ENCODE data around the gene RC3H2.
"Not testable (repeated sequence)": the region's sequence is repeated elsewhere in the genome, so short reads cannot be mapped to it uniquely, and the experiment has no call there.

The RC3H2 gene

GRCh38 chr9:122866079-122866478 lies 39.1 kb downstream of the RC3H2 start:
- Histone ChIP-seq H3K9me3 (ENCODE audit: insufficient read depth, low read depth, low read length) (no peaks in the 10 kb centered on the region), H3K4me3 (ENCODE audit: low read length) (no peak overlapping the region), H3K9ac (ENCODE audit: low read depth, low read length) (no peak overlapping the region), H3K36me3 (ENCODE audit: insufficient read depth, low read depth, low read length) (peaks cover 46% of the 10 kb centered on the region), H3K4me1 (ENCODE audit: insufficient read depth, low read length) (no peaks in the 10 kb centered on the region), H3K27me3 (ENCODE audit: insufficient read depth, low read length) (no peaks in the 10 kb centered on the region), H3K27ac (ENCODE audit: low read length) (no peak overlapping the region)

GRCh38 chr9:122865300-122865699 lies 39.9 kb downstream of the RC3H2 start:
- Histone ChIP-seq H3K9me3 (ENCODE audit: insufficient read depth, low read depth, low read length) (no peaks in the 10 kb centered on the region), H3K4me1 (ENCODE audit: insufficient read depth, low read length) (no peaks in the 10 kb centered on the region), H3K27me3 (ENCODE audit: insufficient read depth, low read length) (no peaks in the 10 kb centered on the region), H3K9ac (ENCODE audit: low read depth, low read length) (no peak overlapping the region), H3K36me3 (ENCODE audit: insufficient read depth, low read depth, low read length) (peaks cover 49% of the 10 kb centered on the region), H3K27ac (ENCODE audit: low read length) (no peak overlapping the region), H3K4me3 (ENCODE audit: low read length) (no peak overlapping the region)

DNA sequence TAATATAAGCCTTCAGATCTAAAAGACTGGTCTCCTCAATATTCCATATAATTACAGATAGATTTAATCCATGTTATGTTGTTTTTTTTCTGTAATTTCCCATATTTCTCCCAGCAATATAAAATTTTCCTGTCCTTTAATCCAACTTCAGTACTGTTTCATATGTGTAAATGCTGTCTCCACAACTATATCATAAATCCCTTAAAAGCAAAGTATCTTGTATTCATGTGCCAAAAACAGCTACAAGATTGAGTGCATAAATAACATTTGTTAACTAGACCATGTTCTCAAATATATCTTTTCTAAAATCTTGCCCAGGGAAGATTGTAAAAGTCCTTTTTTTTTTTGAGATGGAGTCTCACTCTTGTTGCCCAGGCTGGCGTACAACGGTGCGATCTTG lies 41.8 kb downstream of the RC3H2 start:
- H3K4me3 ChIP-seq (ENCODE audit: low read length), result no peak overlapping the region
- no peaks in the 10 kb centered on the region for H3K4me1 ChIP-seq (ENCODE audit: insufficient read depth, low read length)
- no peak overlapping the region for H3K27ac ChIP-seq (ENCODE audit: low read length)
- no peaks in the 10 kb centered on the region for H3K9me3 ChIP-seq (ENCODE audit: insufficient read depth, low read depth, low read length)
- no peaks in the 10 kb centered on the region for H3K27me3 ChIP-seq (ENCODE audit: insufficient read depth, low read length)
- peaks cover 58% of the 10 kb centered on the region for H3K36me3 ChIP-seq (ENCODE audit: insufficient read depth, low read depth, low read length)
- H3K9ac ChIP-seq (ENCODE audit: low read depth, low read length), result no peak overlapping the region

GRCh38 chr9:122860319-122861142 lies 44.6 kb downstream of the RC3H2 start:
- Histone ChIP-seq H3K4me1 (ENCODE audit: insufficient read depth, low read length) (no peaks in the 10 kb centered on the region), H3K4me3 (ENCODE audit: low read length) (no peak overlapping the region), H3K9ac (ENCODE audit: low read depth, low read length) (no peak overlapping the region), H3K9me3 (ENCODE audit: insufficient read depth, low read depth, low read length) (no peaks in the 10 kb centered on the region), H3K27ac (ENCODE audit: low read length) (no peak overlapping the region), H3K36me3 (ENCODE audit: insufficient read depth, low read depth, low read length) (peaks cover 82% of the 10 kb centered on the region), H3K27me3 (ENCODE audit: insufficient read depth, low read length) (no peaks in the 10 kb centered on the region)

DNA sequence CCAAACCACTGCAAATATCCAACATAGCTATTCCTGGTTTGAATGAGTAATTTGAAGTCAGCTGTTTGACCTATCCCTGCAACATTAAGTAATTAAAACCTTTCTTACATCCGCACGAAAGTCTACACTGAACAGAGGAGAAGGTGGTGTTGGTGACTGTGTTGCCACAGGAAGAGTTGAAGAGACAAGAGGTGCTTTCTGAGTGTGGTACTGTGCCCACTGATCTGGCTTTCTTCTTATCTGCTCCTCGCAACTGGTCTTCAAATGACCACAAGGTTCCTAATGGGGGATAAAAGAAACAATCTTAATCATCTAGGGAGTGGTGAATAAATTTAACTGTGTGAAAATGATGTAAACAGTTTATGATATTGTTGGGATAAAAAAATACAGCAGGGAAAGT lies 47.3 kb downstream of the RC3H2 start:
- Histone ChIP-seq H3K27ac (ENCODE audit: low read length) (no peak overlapping the region), H3K9me3 (ENCODE audit: insufficient read depth, low read depth, low read length) (peaks cover 11% of the 10 kb centered on the region; the same call in 1 of the 2 replicates), H3K4me1 (ENCODE audit: insufficient read depth, low read length) (no peaks in the 10 kb centered on the region), H3K27me3 (ENCODE audit: insufficient read depth, low read length) (no peaks in the 10 kb centered on the region), H3K36me3 (ENCODE audit: insufficient read depth, low read depth, low read length) (peaks cover 91% of the 10 kb centered on the region), H3K9ac (ENCODE audit: low read depth, low read length) (no peak overlapping the region), H3K4me3 (ENCODE audit: low read length) (no peak overlapping the region)

- H3K4me3 ChIP-seq (ENCODE audit: low read length); H3K9ac ChIP-seq (ENCODE audit: low read depth, low read length); H3K27me3 ChIP-seq (ENCODE audit: insufficient read depth, low read length); H3K4me1 ChIP-seq (ENCODE audit: insufficient read depth, low read length); H3K27ac ChIP-seq (ENCODE audit: low read length): not testable (repeated sequence)
- H3K9me3 ChIP-seq (ENCODE audit: insufficient read depth, low read depth, low read length), result peaks cover 16% of the 10 kb centered on the region
- H3K36me3 ChIP-seq (ENCODE audit: insufficient read depth, low read depth, low read length), result peaks cover 83% of the 10 kb centered on the region
Observed at GRCh38 chr9:122852085-122852786, 52.9 kb downstream of the RC3H2 start.

- H3K4me3 ChIP-seq (ENCODE audit: low read length), result no peak overlapping the region
- no peaks in the 10 kb centered on the region for H3K4me1 ChIP-seq (ENCODE audit: insufficient read depth, low read length)
- no peak overlapping the region for H3K27ac ChIP-seq (ENCODE audit: low read length)
- H3K27me3 ChIP-seq (ENCODE audit: insufficient read depth, low read length), result no peaks in the 10 kb centered on the region
- peaks cover 5% of the 10 kb centered on the region; the same call in 1 of the 2 replicates for H3K9me3 ChIP-seq (ENCODE audit: insufficient read depth, low read depth, low read length)
- no peak overlapping the region for H3K9ac ChIP-seq (ENCODE audit: low read depth, low read length)
- H3K36me3 ChIP-seq (ENCODE audit: insufficient read depth, low read depth, low read length), result peaks cover 64% of the 10 kb centered on the region
Observed at GRCh38 chr9:122848256-122848943, 56.8 kb downstream of the RC3H2 start.

DNA sequence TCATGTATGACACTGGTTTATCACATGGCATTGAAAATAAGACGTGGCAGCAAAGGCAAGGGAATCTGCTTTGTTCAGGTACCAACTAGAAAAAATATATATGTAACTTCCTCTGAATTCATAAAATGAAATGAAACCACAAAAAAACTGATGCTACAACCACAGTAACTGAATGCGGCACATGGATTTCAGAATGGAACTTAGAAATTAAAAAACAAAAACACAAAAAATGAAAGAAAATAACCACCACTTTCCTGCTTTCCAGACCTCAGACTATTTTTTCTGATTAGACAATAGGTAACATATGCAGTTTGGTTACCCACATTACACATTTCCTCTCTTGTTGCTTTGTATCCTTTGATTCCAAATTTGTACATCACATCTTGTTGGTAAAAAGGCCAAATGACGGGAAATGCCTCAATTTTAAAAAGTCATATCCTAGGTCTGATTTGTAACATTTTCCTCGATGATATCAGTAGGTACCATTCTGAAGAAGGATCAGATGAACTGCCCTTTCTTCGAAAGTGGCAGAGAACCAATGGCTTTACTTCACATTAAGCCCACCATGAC lies 58.7 kb downstream of the RC3H2 start:
- H3K4me3 ChIP-seq (ENCODE audit: low read length), result no peak overlapping the region
- H3K9ac ChIP-seq (ENCODE audit: low read depth, low read length), result no peak overlapping the region
- peaks cover 60% of the 10 kb centered on the region for H3K36me3 ChIP-seq (ENCODE audit: insufficient read depth, low read depth, low read length)
- peaks cover 5% of the 10 kb centered on the region; the same call in 1 of the 2 replicates for H3K9me3 ChIP-seq (ENCODE audit: insufficient read depth, low read depth, low read length)
- H3K27me3 ChIP-seq (ENCODE audit: insufficient read depth, low read length), result no peaks in the 10 kb centered on the region
- no peaks in the 10 kb centered on the region for H3K4me1 ChIP-seq (ENCODE audit: insufficient read depth, low read length)
- H3K27ac ChIP-seq (ENCODE audit: low read length), result no peak overlapping the region

DNA sequence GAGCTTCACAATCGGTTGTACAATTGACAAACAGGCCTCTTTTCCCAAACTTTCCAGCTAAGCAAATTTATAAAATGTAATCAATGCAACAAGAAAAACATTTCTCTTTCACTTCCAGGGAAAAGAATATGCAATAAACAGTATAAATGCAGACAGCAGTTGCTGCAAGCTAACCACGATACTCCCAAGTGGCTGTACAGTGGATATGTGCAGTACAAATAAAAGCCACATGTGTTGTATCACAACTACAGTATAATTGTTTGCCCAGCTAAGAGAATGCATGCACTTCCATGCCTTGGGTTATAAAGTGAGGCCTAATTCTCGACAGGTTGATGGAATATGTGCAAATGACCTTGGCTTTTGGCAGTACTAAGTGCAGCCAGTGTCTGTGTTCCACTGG lies 60.0 kb downstream of the RC3H2 start:
- Histone ChIP-seq H3K9ac (ENCODE audit: low read depth, low read length) (no peak overlapping the region), H3K27ac (ENCODE audit: low read length) (no peak overlapping the region), H3K4me1 (ENCODE audit: insufficient read depth, low read length) (no peaks in the 10 kb centered on the region), H3K27me3 (ENCODE audit: insufficient read depth, low read length) (no peaks in the 10 kb centered on the region), H3K9me3 (ENCODE audit: insufficient read depth, low read depth, low read length) (no peaks in the 10 kb centered on the region), H3K4me3 (ENCODE audit: low read length) (no peak overlapping the region), H3K36me3 (ENCODE audit: insufficient read depth, low read depth, low read length) (peaks cover 48% of the 10 kb centered on the region)

DNA sequence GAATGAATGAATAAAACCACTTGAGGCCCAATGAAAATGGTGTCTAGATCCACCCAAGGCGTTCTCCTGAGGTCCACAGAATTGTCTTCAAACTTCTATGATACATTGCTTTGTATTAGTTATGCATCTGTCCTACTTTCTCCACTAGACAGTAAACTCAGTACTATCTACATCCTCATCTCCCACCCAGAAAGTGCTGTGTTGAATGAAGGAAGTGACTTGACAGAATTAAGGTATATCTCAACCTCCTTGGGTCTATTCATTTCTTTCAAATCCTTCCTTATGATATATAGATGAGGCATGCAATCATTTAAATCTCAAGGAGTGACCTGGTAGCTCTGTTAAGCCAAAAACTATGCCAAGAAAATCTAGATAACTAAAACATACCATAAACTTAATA lies 61.0 kb downstream of the RC3H2 start:
- Histone ChIP-seq H3K4me1 (ENCODE audit: insufficient read depth, low read length) (no peaks in the 10 kb centered on the region), H3K9ac (ENCODE audit: low read depth, low read length) (no peak overlapping the region), H3K9me3 (ENCODE audit: insufficient read depth, low read depth, low read length) (no peaks in the 10 kb centered on the region), H3K27me3 (ENCODE audit: insufficient read depth, low read length) (no peaks in the 10 kb centered on the region), H3K4me3 (ENCODE audit: low read length) (no peak overlapping the region), H3K27ac (ENCODE audit: low read length) (no peak overlapping the region), H3K36me3 (ENCODE audit: insufficient read depth, low read depth, low read length) (peaks cover 39% of the 10 kb centered on the region)

- H3K4me3 ChIP-seq (ENCODE audit: low read length), result no peak overlapping the region
- peaks cover 12% of the 10 kb centered on the region; the same call in 1 of the 2 replicates for H3K36me3 ChIP-seq (ENCODE audit: insufficient read depth, low read depth, low read length)
- no peaks in the 10 kb centered on the region for H3K9me3 ChIP-seq (ENCODE audit: insufficient read depth, low read depth, low read length)
- no peak overlapping the region for H3K27ac ChIP-seq (ENCODE audit: low read length)
- no peak overlapping the region for H3K9ac ChIP-seq (ENCODE audit: low read depth, low read length)
- H3K4me1 ChIP-seq (ENCODE audit: insufficient read depth, low read length), result no peaks in the 10 kb centered on the region
- H3K27me3 ChIP-seq (ENCODE audit: insufficient read depth, low read length), result no peaks in the 10 kb centered on the region
Observed at GRCh38 chr9:122841501-122841900, 63.7 kb downstream of the RC3H2 start.
